Neutrophil (primary cell): ENCODE data around the gene SLC38A1.

ENCODE experiments used
- H3K27ac ChIP-seq: fragments of 200-600 bp; sonication (generic); 2 replicates; pipeline ENCODE4 v1.5.1; 2016; ENCODE audit warnings: mild to moderate bottlenecking, moderate library complexity
- H3K27me3 ChIP-seq: fragments of 200-600 bp; sonication (generic); 2 replicates; pipeline ENCODE4 v1.6.0; 2016; ENCODE audit warnings: mild to moderate bottlenecking
- H3K36me3 ChIP-seq: fragments of 200-600 bp; sonication (generic); 2 replicates; pipeline ENCODE4 v1.5.1; 2017
- H3K4me1 ChIP-seq, 2 experiments: fragments of 200-600 bp in 1 of 2; sonication (generic) in 1 of 2; 1 replicate in 1 of 2; 2 replicates in 1 of 2; pipeline versions ENCODE4 v1.5.1 to v1.6.1; 2013 to 2016; ENCODE audit warnings: low read depth in 1 of 2, low read length in 1 of 2, mild to moderate bottlenecking in 1 of 2, moderate library complexity in 1 of 2; ENCODE audit not compliant: control insufficient read depth in 1 of 2, insufficient read depth in 1 of 2
- H3K4me3 ChIP-seq, 2 experiments: fragments of 200-600 bp in 1 of 2; sonication (generic) in 1 of 2; 1 replicate in 1 of 2; 2 replicates in 1 of 2; pipeline ENCODE4 v1.5.1; 2013 to 2016; ENCODE audit warnings: low read depth in 1 of 2, low read length in 1 of 2, mild to moderate bottlenecking in 1 of 2, moderate library complexity in 1 of 2
- H3K9me3 ChIP-seq: fragments of 200-600 bp; sonication (generic); 2 replicates; pipeline ENCODE4 v1.5.1; 2016
- CTCF ChIP-seq: fragments of 200-600 bp; sonication (generic); IDR thresholded peaks from 2 replicates; pipeline ENCODE4 v1.5.1; 2016; ENCODE audit warnings: antibody characterized with exemption

Gene SLC38A1

GRCh38 chr12:46263140-46264016 is 5.5 kb downstream of the SLC38A1 start:
- TF ChIP-seq CTCF = no peak
- Histone ChIP-seq H3K9me3 (no peaks in the 10 kb centered on the region), H3K27ac (no peak overlapping the region), H3K27me3 (peaks cover 6% of the 10 kb centered on the region), H3K36me3 (no peaks in the 10 kb centered on the region), H3K4me1 (peaks cover 18 to 24% of the 10 kb centered on the region in 2 experiments), H3K4me3 (no peak overlapping the region)

GRCh38 chr12:46261646-46262045 is 7.2 kb downstream of the SLC38A1 start:
- Histone ChIP-seq H3K27ac (no peak overlapping the region), H3K9me3 (no peaks in the 10 kb centered on the region), H3K27me3 (no peaks in the 10 kb centered on the region), H3K4me1 (peaks cover 6 to 7% of the 10 kb centered on the region in 2 experiments), H3K4me3 (no peak overlapping the region), H3K36me3 (no peaks in the 10 kb centered on the region)
- no peak for TF ChIP-seq CTCF

- Histone ChIP-seq H3K4me3 (no peak overlapping the region), H3K36me3 (no peaks in the 10 kb centered on the region), H3K27me3 (no peaks in the 10 kb centered on the region), H3K9me3 (no peaks in the 10 kb centered on the region), H3K4me1 (peaks cover 0 to under 1% of the 10 kb centered on the region in 2 experiments), H3K27ac (no peak overlapping the region)
- no peak for TF ChIP-seq CTCF
Measured at GRCh38 chr12:46260913-46261476, 7.8 kb downstream of the SLC38A1 start.

- no peak overlapping the region for H3K4me3 ChIP-seq
- no peaks in the 10 kb centered on the region for H3K36me3 ChIP-seq
- no peaks in the 10 kb centered on the region for H3K9me3 ChIP-seq
- no peak overlapping the region for H3K27ac ChIP-seq
- H3K27me3 ChIP-seq = no peaks in the 10 kb centered on the region
- no peak for TF ChIP-seq CTCF
- H3K4me1 ChIP-seq = no peaks in the 10 kb centered on the region
Measured at GRCh38 chr12:46260124-46260912, 8.5 kb downstream of the SLC38A1 start.

GRCh38 chr12:46259713-46260112 is 9.1 kb downstream of the SLC38A1 start:
- H3K27me3 ChIP-seq = no peaks in the 10 kb centered on the region
- H3K4me1 ChIP-seq = no peaks in the 10 kb centered on the region
- H3K36me3 ChIP-seq = no peaks in the 10 kb centered on the region
- H3K9me3 ChIP-seq = no peaks in the 10 kb centered on the region
- no peak for TF ChIP-seq CTCF
- no peak overlapping the region for H3K27ac ChIP-seq
- H3K4me3 ChIP-seq = no peak overlapping the region
